ENCODE data around the gene MEIS3.

- TF ChIP-seq, protein P1, sequence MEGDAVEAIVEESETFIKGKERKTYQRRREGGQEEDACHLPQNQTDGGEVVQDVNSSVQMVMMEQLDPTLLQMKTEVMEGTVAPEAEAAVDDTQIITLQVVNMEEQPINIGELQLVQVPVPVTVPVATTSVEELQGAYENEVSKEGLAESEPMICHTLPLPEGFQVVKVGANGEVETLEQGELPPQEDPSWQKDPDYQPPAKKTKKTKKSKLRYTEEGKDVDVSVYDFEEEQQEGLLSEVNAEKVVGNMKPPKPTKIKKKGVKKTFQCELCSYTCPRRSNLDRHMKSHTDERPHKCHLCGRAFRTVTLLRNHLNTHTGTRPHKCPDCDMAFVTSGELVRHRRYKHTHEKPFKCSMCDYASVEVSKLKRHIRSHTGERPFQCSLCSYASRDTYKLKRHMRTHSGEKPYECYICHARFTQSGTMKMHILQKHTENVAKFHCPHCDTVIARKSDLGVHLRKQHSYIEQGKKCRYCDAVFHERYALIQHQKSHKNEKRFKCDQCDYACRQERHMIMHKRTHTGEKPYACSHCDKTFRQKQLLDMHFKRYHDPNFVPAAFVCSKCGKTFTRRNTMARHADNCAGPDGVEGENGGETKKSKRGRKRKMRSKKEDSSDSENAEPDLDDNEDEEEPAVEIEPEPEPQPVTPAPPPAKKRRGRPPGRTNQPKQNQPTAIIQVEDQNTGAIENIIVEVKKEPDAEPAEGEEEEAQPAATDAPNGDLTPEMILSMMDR (IDR thresholded peaks at IDR 0.05; ENCODE audit: insufficient read depth, low read length): no peak
- no peak for TF ChIP-seq POLR2AphosphoS5 (IDR thresholded peaks at IDR 0.05; ENCODE audit: low read depth)
- TF ChIP-seq, protein P2, sequence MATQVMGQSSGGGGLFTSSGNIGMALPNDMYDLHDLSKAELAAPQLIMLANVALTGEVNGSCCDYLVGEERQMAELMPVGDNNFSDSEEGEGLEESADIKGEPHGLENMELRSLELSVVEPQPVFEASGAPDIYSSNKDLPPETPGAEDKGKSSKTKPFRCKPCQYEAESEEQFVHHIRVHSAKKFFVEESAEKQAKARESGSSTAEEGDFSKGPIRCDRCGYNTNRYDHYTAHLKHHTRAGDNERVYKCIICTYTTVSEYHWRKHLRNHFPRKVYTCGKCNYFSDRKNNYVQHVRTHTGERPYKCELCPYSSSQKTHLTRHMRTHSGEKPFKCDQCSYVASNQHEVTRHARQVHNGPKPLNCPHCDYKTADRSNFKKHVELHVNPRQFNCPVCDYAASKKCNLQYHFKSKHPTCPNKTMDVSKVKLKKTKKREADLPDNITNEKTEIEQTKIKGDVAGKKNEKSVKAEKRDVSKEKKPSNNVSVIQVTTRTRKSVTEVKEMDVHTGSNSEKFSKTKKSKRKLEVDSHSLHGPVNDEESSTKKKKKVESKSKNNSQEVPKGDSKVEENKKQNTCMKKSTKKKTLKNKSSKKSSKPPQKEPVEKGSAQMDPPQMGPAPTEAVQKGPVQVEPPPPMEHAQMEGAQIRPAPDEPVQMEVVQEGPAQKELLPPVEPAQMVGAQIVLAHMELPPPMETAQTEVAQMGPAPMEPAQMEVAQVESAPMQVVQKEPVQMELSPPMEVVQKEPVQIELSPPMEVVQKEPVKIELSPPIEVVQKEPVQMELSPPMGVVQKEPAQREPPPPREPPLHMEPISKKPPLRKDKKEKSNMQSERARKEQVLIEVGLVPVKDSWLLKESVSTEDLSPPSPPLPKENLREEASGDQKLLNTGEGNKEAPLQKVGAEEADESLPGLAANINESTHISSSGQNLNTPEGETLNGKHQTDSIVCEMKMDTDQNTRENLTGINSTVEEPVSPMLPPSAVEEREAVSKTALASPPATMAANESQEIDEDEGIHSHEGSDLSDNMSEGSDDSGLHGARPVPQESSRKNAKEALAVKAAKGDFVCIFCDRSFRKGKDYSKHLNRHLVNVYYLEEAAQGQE (IDR thresholded peaks at IDR 0.05; ENCODE audit: insufficient replicate concordance, low read depth): no peak
Measured at GRCh38 chr19:47445527-47445926, 26.2 kb upstream of the MEIS3 start.

All from HL-60 (cell line).